Hematopoietic multipotent progenitor cell treated with erythropoietin and hydrocortisone succinate and interleukin-3 and kit ligand, for 6 days (in vitro differentiated cells): ENCODE data around the gene GOLGA8S.
"Not testable (repeated sequence)": the region's sequence is repeated elsewhere in the genome, so short reads cannot be mapped to it uniquely, and the experiment has no call there.

Source experiments
- DNase-seq: peaks from one replicate; pipeline ENCODE4 v3.0.0-alpha.2; 2015

Gene GOLGA8S

GRCh38 chr15:23399207-23399606, 44.7 kb downstream of the GOLGA8S start:
- DNase-seq: not testable (repeated sequence)

GRCh38 chr15:23401627-23402026, 47.1 kb downstream of the GOLGA8S start:
- DNase-seq: no peak

- DNase-seq: no peak
Measured at GRCh38 chr15:23402140-23402539, 47.6 kb downstream of the GOLGA8S start.

DNA sequence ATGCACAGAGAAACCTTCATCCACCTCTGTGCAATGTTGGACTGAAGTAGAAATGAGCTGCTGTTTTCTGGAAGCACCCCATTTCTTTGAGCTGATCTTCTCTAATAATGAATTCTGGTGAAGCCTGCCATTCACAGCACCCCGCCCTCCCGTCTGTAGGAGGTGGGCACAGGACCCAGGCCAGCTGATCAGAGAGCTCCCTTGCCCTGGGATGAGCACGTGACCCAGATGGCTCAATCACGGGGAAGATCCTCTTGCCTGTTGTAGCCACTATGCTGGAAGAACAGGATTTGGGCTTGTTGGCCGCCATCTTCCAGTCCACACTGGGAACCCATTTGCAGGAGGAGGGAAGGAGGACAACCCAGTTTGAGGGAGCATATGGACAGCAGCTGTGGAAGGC, 48.0 kb downstream of the GOLGA8S start:
- DNase-seq: no peak

DNA sequence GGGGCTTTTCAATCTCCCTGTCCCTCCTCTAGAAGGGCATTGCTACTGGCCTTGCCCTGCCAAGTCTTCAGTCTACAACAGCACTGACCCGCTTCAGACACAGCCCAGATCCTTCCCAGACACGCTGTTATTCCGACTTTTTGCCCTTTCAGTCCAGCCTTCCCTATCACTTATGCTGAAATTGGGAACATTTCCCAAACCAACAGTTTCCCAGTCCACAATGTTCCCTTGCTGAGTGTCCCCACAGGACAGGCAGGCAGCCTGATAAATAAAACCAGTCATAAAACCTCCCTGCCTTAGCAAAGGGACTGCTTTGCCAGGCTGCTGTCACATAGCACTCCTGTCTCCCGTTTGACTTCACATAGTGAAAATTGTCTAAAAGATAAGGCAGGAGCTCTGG, 49.0 kb downstream of the GOLGA8S start:
- no peak for DNase-seq

DNA sequence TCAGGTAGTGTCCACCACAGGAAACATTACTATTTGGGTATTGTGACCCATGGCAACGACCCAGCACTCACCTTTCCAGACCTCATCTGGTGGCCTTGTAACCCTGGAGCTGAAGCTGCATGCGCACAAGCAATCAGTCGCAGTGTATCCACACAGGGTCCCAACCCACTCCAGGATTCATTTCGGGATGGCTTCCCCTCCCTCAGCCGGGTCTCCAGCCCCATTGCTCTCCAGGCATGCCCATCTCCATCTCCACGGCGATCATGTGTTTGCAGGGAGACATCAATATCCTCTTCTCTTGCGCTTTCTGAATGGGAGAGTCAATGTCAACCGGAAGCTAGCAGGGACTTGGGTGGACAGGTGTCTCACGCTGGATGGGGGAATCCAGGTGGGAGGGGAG, 57.3 kb downstream of the GOLGA8S start:
- no peak for DNase-seq

DNA sequence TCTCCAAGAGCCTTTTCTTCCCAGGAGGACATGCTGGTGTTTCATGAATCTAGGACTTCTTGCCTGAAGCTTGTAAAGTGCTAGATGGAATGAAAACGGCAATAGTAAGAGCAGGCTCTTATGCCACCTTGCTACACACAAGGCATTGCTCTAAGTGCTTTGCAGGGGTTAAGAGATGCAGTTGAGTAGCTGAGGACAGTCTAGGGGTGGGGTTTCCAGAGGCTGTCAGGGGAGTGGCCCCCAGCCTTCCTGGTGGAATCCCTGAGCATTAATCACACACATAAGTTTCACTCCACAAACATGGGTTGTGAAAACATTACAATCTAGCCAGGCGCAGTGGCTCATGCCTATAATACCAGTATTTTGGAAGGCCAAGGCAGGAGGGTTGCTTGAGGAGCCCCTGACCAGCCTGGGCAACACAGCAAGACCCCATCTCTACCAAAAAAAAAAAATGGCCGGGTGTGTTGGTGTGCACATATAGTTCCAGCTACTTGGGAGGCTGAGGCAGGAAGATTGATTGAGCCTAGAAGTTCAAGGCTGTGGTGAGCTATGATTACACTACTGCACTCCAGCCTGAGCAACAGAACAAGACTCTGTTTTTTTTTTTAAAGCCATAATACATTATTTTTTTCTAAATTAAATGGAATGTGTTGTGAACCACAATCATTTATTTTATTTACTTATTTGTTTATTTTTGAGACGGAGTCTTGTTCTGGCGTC, 58.5 kb downstream of the GOLGA8S start:
- DNase-seq: not testable (repeated sequence)
